Occipital lobe (tissue), 2 donors: ENCODE results near the gene APBB2. TPM values are rescaled to one million over a fixed set of nuclear protein-coding genes. Genes with fewer than 3 reads are reported as not detected.

ENCODE experiments used
- DNase-seq: peaks from one replicate; lab custom pipeline; 2025; lab: John Stamatoyannopoulos, UW
- total RNA-seq: library from RNA; depleted of rRNA; stranded (reverse); fragments of >200 nt; gene quantifications from one replicate; pipeline ENCODE4 v1.2.3, GENCODE V29; 2014

APBB2 gene
- total RNA-seq, 1 donor from 2014 or later, result 78.5 TPM

- DNase-seq, result no peak
Observed at GRCh38 chr4:41141900-41142299, 72.4 kb downstream of the APBB2 start.

- no peak for DNase-seq
Observed at GRCh38 chr4:41140410-41140809, 73.9 kb downstream of the APBB2 start.

GRCh38 chr4:41137879-41138278 lies 76.5 kb downstream of the APBB2 start:
- no peak for DNase-seq

GRCh38 chr4:41136456-41136855 lies 77.9 kb downstream of the APBB2 start:
- DNase-seq, result no peak

GRCh38 chr4:41135801-41136200 lies 78.5 kb downstream of the APBB2 start:
- no peak for DNase-seq

- no peak for DNase-seq
Observed at GRCh38 chr4:41134581-41134980, 79.8 kb downstream of the APBB2 start.

- DNase-seq, result no peak
Observed at GRCh38 chr4:41133454-41134018, 80.8 kb downstream of the APBB2 start.

- no peak for DNase-seq
Observed at GRCh38 chr4:41132055-41132683, 82.2 kb downstream of the APBB2 start.

- no peak for DNase-seq
Observed at GRCh38 chr4:41129936-41130440, 84.4 kb downstream of the APBB2 start.

GRCh38 chr4:41129128-41129754 lies 85.1 kb downstream of the APBB2 start:
- DNase-seq, result no peak

GRCh38 chr4:41125558-41126311 lies 88.6 kb downstream of the APBB2 start:
- no peak for DNase-seq

- no peak for DNase-seq
Observed at GRCh38 chr4:41124916-41125548, 89.3 kb downstream of the APBB2 start.

- DNase-seq, result no peak
Observed at GRCh38 chr4:41122775-41123174, 91.6 kb downstream of the APBB2 start.

GRCh38 chr4:41122309-41122708 lies 92.0 kb downstream of the APBB2 start:
- DNase-seq, result no peak

GRCh38 chr4:41121906-41122305 lies 92.4 kb downstream of the APBB2 start:
- no peak for DNase-seq

GRCh38 chr4:41120297-41121217 lies 93.8 kb downstream of the APBB2 start:
- no peak for DNase-seq

- no peak for DNase-seq
Observed at GRCh38 chr4:41119867-41120295, 94.5 kb downstream of the APBB2 start.

GRCh38 chr4:41111791-41112190 lies 102.6 kb downstream of the APBB2 start:
- no peak for DNase-seq

- DNase-seq, result no peak
Observed at GRCh38 chr4:41110050-41110449, 104.3 kb downstream of the APBB2 start.

- DNase-seq, result no peak
Observed at GRCh38 chr4:41108481-41108880, 105.9 kb downstream of the APBB2 start.
